Liver (tissue), 9 donors: ENCODE measurements around the gene TPRA1. TPM values are rescaled to one million over a fixed set of nuclear protein-coding genes. Genes with fewer than 3 reads are reported as not detected.

ENCODE experiments used
- DNase-seq: peaks from one replicate; pipeline ENCODE4 v3.0.0-alpha.2; 2017; ENCODE audit warnings: low spot score
- H3K27ac ChIP-seq, 2 donors: one replicate each; pipeline ENCODE4 v1.7.0; 2013; ENCODE audit warnings: inconsistent platforms in 2 of 2, low read length in 2 of 2, control low read depth in 1 of 2, low read depth in 1 of 2, mild to moderate bottlenecking in 1 of 2
- H3K27me3 ChIP-seq, 4 donors: one replicate each; pipeline versions ENCODE4 v1.6.1 to v1.7.0; 2013; ENCODE audit warnings: low read length in 3 of 4, inconsistent platforms in 1 of 4, mild to moderate bottlenecking in 1 of 4, moderate library complexity in 1 of 4; ENCODE audit not compliant: control insufficient read depth in 4 of 4, insufficient read depth in 4 of 4
- H3K36me3 ChIP-seq, 4 donors: one replicate each; pipeline versions ENCODE4 v1.6.1 to v1.7.0; 2013; ENCODE audit warnings: low read length in 3 of 4, mild to moderate bottlenecking in 3 of 4, low read depth in 1 of 4, moderate library complexity in 1 of 4; ENCODE audit not compliant: control insufficient read depth in 4 of 4, insufficient read depth in 3 of 4
- H3K4me1 ChIP-seq, 4 donors: one replicate each; pipeline versions ENCODE4 v1.6.1 to v1.7.0; 2013; ENCODE audit warnings: low read length in 3 of 4, mild to moderate bottlenecking in 3 of 4, moderate library complexity in 1 of 4; ENCODE audit not compliant: control insufficient read depth in 4 of 4, insufficient read depth in 4 of 4
- H3K4me3 ChIP-seq, 3 donors: one replicate each; pipeline versions ENCODE4 v1.6.1 to v1.7.0; 2013; ENCODE audit warnings: low read length in 3 of 3, control low read depth in 1 of 3, low read depth in 1 of 3, mild to moderate bottlenecking in 1 of 3
- H3K9ac ChIP-seq, 2 donors: one replicate each; pipeline ENCODE4 v1.7.0; 2013; ENCODE audit warnings: low read length in 2 of 2, mild to moderate bottlenecking in 2 of 2, moderate library complexity in 2 of 2, control low read depth in 1 of 2, low read depth in 1 of 2
- H3K9me3 ChIP-seq, 4 donors: one replicate each; pipeline versions ENCODE4 v1.6.1 to v1.7.0; 2013; ENCODE audit warnings: low read length in 3 of 4; ENCODE audit not compliant: control insufficient read depth in 4 of 4
- EGR1 ChIP-seq, 2 donors: IDR thresholded peaks; 2 replicates each; pipeline ENCODE4 v1.6.1; 2016 to 2018; ENCODE audit warnings: antibody characterized with exemption in 2 of 2, low read depth in 2 of 2
- FOXA1 ChIP-seq: IDR thresholded peaks from 2 replicates; pipeline ENCODE4 v1.6.1; 2016; ENCODE audit warnings: antibody characterized with exemption
- FOXA2 ChIP-seq: IDR thresholded peaks from 2 replicates; pipeline ENCODE4 v1.6.1; 2016; ENCODE audit warnings: antibody characterized with exemption
- HNF4G ChIP-seq: IDR thresholded peaks from 2 replicates; pipeline ENCODE4 v1.6.1; 2016; ENCODE audit warnings: antibody characterized with exemption
- JUND ChIP-seq, 2 donors: IDR thresholded peaks; 2 replicates each; pipeline ENCODE4 v1.6.1; 2016; ENCODE audit warnings: antibody characterized with exemption in 2 of 2
- MAX ChIP-seq: IDR thresholded peaks from 2 replicates; pipeline ENCODE4 v1.6.1; 2016; ENCODE audit warnings: antibody characterized with exemption
- RAD21 ChIP-seq, 2 donors: IDR thresholded peaks; 2 replicates each; pipeline ENCODE4 v1.6.1; 2016; ENCODE audit warnings: antibody characterized with exemption in 2 of 2, mild to moderate bottlenecking in 2 of 2
- RXRA ChIP-seq, 2 donors: IDR thresholded peaks; 2 replicates each; pipeline ENCODE4 v1.6.1; 2017 to 2018; ENCODE audit warnings: antibody characterized with exemption in 2 of 2, mild to moderate bottlenecking in 1 of 2
- SP1 ChIP-seq: IDR thresholded peaks from 2 replicates; pipeline ENCODE4 v1.6.1; 2018; ENCODE audit warnings: antibody characterized with exemption, mild to moderate bottlenecking
- TAF1 ChIP-seq: conservative IDR thresholded peaks from 2 replicates; pipeline ENCODE4 v1.6.1; 2016; ENCODE audit warnings: antibody characterized with exemption, mild to moderate bottlenecking
- ZBTB33 ChIP-seq: IDR thresholded peaks from 2 replicates; pipeline ENCODE4 v1.6.1; 2016; ENCODE audit warnings: antibody characterized with exemption
- WGBS: extraction: QIAGEN DNeasy Blood & Tissue Kit; methylation state at CpG from one replicate; pipeline ENCODE4 v1.1.7; 2013; 5-methylcytosine and 5-hydroxymethylcytosine counted together
- polyA plus RNA-seq, 2 donors: library from polyadenylated mRNA; stranded (reverse) in 1 of 2; unstranded in 1 of 2; fragments of 200-250 nt in 1 of 2; fragments of >200 nt in 1 of 2; fragmentation: Nextera tagmentation in 1 of 2; extraction: Ambion mirVana in 1 of 2; gene quantifications; one replicate each; pipeline versions ENCODE4 v1.2.1 to v1.2.3, GENCODE V29; 2013 to 2015
- total RNA-seq, 2 donors: library from RNA; depleted of rRNA; stranded (reverse); fragments of >200 nt; gene quantifications; one replicate each; pipeline ENCODE4 v1.2.3, GENCODE V29; 2014
- TF ChIP-seq, protein P1 (sequence below): fragments of 150-350 bp; IDR thresholded peaks from 2 replicates; pipeline ENCODE4 v1.5.1; 2017; ENCODE audit warnings: improper control_type of control experiment, low read depth, low read length; ENCODE audit not compliant: missing input control
- TF ChIP-seq, protein P2 (sequence below): IDR thresholded peaks from 2 replicates; pipeline ENCODE4 v1.6.1; 2016; ENCODE audit warnings: antibody characterized with exemption, mild to moderate bottlenecking
- donor health status: healthy.
- donor health status: healthy.
- donor health status: healthy.
- donor health status: healthy.
- donor health status: healthy.

Gene TPRA1
- total and polyA plus RNA-seq, 4 donors, result 17.3 to 27.1 (median 21.3) TPM

DNA sequence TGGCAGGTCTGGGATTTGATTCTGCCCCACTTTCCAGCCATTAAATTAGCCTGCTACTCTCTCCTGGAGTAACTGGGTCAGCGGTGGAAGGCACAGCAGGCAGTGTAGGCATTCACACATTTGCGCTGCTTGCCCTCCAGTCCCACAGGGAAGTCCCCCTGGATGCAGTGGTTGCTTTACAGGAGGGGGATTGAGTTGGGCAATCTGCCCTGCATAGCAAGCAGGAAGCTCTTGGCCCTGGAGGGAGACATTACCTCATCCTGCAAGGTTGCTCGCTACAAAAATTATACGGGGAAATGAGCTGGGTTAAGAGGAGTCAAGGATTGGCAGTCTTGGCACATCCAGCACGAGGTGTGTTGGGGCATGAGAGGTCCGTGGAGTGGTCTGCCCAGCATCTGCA, 22.4 kb upstream of the TPRA1 start:
- WGBS, result 69% methylated on average over 6 of the region's 6 CpGs
- Histone ChIP-seq H3K4me3 (no peak overlapping the region), H3K36me3 (peaks cover 0 to 3% (median under 1%) of the 10 kb centered on the region in 4 donors), H3K9ac (no peak overlapping the region), H3K27me3 (no peaks in the 10 kb centered on the region), H3K4me1 (peaks cover 5 to 14% (median 8%) of the 10 kb centered on the region in 4 donors), H3K27ac (no peak overlapping the region), H3K9me3 (no peaks in the 10 kb centered on the region)
- TF ChIP-seq SP1, result no peak
- no peak for TF ChIP-seq MAX
- no peak for TF ChIP-seq TAF1
- TF ChIP-seq RXRA (IDR thresholded peaks at IDR 0.05), result no peak
- no peak for TF ChIP-seq HNF4G
- TF ChIP-seq FOXA2, result no peak
- TF ChIP-seq EGR1 (IDR thresholded peaks at IDR 0.05; ENCODE audit: low read depth in 2 of 2), result no peak
- TF ChIP-seq JUND (IDR thresholded peaks at IDR 0.05), result no peak
- TF ChIP-seq, protein P1, sequence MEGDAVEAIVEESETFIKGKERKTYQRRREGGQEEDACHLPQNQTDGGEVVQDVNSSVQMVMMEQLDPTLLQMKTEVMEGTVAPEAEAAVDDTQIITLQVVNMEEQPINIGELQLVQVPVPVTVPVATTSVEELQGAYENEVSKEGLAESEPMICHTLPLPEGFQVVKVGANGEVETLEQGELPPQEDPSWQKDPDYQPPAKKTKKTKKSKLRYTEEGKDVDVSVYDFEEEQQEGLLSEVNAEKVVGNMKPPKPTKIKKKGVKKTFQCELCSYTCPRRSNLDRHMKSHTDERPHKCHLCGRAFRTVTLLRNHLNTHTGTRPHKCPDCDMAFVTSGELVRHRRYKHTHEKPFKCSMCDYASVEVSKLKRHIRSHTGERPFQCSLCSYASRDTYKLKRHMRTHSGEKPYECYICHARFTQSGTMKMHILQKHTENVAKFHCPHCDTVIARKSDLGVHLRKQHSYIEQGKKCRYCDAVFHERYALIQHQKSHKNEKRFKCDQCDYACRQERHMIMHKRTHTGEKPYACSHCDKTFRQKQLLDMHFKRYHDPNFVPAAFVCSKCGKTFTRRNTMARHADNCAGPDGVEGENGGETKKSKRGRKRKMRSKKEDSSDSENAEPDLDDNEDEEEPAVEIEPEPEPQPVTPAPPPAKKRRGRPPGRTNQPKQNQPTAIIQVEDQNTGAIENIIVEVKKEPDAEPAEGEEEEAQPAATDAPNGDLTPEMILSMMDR, result no peak
- no peak for DNase-seq

DNA sequence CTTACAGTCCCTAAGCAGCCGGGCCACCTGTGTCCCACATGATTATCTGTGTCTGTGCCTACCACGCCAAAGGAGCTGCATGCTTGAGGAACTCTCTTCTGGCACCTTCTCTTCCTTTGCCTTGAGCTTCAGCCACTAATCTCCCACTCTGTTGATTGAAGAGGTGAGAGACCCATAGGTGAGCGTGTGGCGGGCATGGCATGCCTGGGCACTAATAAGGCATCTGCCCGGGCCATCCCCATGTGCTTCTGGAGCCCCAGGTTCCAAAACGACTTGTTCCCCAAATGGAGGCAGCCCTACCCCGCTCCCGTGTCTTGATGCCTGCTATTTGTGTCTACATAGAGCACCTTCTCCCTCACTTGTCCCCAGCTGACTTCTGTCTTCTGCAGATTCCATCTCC, 20.7 kb upstream of the TPRA1 start:
- Histone ChIP-seq H3K4me1 (peaks cover 5 to 14% (median 8%) of the 10 kb centered on the region in 4 donors), H3K27ac (no peak overlapping the region), H3K4me3 (no peak overlapping the region), H3K9ac (no peak overlapping the region), H3K9me3 (no peaks in the 10 kb centered on the region), H3K27me3 (no peaks in the 10 kb centered on the region), H3K36me3 (peaks cover 0 to 4% (median under 1%) of the 10 kb centered on the region in 4 donors)
- DNase-seq, result no peak
- WGBS, result 94% methylated on average over 8 of the region's 8 CpGs
- TF ChIP-seq FOXA2, result no peak
- TF ChIP-seq, protein P1, result no peak
- TF ChIP-seq HNF4G, result no peak
- TF ChIP-seq RXRA (IDR thresholded peaks at IDR 0.05), result no peak
- no peak for TF ChIP-seq RAD21 (IDR thresholded peaks at IDR 0.05)
- no peak for TF ChIP-seq EGR1 (IDR thresholded peaks at IDR 0.05; ENCODE audit: low read depth in 2 of 2)
- no peak for TF ChIP-seq JUND (IDR thresholded peaks at IDR 0.05)
- TF ChIP-seq MAX, result no peak
- TF ChIP-seq ZBTB33, result no peak
- TF ChIP-seq, protein P2, sequence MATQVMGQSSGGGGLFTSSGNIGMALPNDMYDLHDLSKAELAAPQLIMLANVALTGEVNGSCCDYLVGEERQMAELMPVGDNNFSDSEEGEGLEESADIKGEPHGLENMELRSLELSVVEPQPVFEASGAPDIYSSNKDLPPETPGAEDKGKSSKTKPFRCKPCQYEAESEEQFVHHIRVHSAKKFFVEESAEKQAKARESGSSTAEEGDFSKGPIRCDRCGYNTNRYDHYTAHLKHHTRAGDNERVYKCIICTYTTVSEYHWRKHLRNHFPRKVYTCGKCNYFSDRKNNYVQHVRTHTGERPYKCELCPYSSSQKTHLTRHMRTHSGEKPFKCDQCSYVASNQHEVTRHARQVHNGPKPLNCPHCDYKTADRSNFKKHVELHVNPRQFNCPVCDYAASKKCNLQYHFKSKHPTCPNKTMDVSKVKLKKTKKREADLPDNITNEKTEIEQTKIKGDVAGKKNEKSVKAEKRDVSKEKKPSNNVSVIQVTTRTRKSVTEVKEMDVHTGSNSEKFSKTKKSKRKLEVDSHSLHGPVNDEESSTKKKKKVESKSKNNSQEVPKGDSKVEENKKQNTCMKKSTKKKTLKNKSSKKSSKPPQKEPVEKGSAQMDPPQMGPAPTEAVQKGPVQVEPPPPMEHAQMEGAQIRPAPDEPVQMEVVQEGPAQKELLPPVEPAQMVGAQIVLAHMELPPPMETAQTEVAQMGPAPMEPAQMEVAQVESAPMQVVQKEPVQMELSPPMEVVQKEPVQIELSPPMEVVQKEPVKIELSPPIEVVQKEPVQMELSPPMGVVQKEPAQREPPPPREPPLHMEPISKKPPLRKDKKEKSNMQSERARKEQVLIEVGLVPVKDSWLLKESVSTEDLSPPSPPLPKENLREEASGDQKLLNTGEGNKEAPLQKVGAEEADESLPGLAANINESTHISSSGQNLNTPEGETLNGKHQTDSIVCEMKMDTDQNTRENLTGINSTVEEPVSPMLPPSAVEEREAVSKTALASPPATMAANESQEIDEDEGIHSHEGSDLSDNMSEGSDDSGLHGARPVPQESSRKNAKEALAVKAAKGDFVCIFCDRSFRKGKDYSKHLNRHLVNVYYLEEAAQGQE, result no peak
- no peak for TF ChIP-seq SP1
- no peak for TF ChIP-seq TAF1
- no peak for TF ChIP-seq FOXA1
